ENCODE data around the gene HUS1B.
A peak's percentile ranks its signal among the peaks of the same experiment; 100 is the strongest.
"Not testable (repeated sequence)": the region's sequence is repeated elsewhere in the genome, so short reads cannot be mapped to it uniquely, and the experiment has no call there.

The HUS1B gene

GRCh38 chr6:656460-657252 is at the start of gene HUS1B:
TSS of gene HUS1B (minus strand) at chr6:657100. CDS start at chr6:656944, 156 bp downstream.
- no peak for DNase-seq

DNA sequence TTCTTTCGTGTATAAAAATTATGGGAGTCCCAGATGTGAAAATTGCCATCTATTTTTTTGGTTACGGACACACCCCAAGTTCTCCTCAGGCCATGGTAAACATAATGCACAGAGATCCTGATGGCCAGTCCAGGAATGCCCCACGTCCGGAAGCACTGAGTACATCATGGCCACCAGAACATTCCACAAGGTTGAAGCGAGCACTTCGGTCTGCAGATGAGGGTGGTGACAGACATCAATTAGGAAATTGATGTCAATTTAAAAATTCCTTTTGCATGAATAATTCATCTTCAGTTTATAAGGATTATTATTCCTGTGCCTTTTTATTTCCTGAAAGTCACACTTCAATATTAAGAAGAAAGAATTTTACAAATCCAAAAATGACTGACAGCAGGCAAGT is 49.2 kb upstream of the HUS1B start:
- no peak for DNase-seq

- no peak for DNase-seq
Measured at GRCh38 chr6:705047-705446, 48.1 kb upstream of the HUS1B start.

DNA sequence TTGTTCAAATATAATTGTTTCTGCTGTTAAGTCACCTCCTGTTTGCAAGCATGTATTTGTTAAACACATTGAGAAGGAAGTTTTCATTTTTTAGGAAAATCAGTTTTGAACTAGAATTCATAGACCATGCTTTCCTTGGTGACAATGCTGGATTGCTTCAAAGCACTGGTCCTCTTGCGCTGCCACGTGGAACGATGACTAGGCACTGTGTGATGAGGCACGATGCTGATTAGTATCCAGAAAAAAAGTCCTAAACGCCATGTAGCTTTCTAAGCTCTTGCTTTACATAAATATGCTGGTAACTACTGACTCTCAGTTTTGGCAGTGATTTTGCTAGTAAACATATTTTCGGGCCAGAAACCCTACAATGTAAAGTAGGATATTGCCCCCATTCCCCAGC is 47.1 kb upstream of the HUS1B start:
- no peak for DNase-seq

GRCh38 chr6:703552-703951 is 46.7 kb upstream of the HUS1B start:
- DNase-seq = no peak

- DNase-seq = no peak
Measured at GRCh38 chr6:701700-702479, 45.0 kb upstream of the HUS1B start.

DNA sequence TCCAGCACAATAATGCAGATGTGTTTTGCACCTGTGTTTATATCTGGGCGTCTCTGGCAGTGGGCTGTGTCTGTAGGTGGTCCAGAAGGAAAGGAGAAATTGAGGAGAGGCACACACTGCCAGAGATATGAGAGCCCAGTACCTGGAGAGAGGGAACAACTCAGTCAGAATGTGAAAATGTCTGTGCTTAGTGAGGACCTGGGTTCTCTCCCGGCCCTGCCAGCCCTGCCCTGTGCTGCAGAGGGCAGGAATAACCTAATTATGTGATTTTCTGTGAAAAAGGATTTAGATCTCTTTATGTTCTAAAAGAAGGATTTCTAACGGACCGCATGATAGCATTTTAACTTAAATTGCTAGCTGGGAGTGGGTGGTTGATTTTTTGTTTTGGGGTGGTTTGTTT is 44.3 kb upstream of the HUS1B start:
- no peak for DNase-seq

DNA sequence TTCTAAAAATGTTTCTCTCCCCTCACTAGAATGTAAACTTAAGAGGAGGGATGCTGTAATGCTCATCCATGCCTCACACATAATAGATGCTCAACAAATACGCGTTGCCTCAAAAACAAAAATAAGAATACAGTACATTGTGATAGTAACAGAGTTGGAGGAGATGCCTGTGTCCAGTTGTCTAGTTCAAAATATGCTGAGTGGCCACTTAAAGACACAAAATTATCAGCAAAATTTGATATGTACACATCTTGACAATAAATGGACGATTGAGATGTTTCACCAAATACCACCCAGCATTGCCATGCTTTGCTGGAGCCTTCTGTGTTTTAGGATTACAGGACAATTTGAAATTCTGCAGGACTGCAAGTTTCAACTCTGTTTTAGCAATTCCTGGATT is 43.6 kb upstream of the HUS1B start:
- DNase-seq = no peak

- no peak for DNase-seq
Measured at GRCh38 chr6:699319-699718, 42.4 kb upstream of the HUS1B start.

DNA sequence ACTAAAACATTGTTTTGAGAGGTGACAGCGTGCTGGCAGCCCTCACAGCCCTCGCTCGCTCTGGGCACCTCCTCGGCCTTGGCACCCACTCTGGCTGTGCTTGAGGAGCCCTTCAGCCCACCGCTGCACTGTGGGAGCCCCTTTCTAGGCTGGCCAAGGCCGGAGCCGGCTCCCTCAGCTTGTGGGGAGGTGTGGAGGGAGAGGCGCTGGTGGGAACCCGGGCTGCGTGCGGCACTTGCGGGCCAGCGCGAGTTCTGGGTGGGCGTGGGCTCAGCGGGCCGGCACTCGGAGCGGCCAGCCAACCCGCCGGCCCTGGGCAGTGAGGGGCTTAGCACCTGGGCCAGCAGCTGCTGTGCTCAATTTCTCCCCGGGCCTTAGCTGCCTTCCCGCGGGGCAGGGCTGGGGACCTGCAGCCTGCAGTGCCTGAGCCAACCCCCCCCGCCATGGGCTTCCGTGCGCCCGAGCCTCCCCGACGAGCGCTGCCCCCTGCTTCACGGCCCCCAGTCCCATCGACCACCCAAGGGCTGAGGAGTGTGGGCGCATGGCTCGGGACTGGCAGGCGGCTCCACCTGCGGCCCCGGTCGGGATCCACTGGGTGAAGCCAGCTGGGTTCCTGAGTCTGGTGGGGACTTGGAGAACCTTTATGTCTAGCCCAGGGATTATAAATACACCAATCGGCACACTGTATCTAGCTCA is 37.7 kb upstream of the HUS1B start:
- not testable (repeated sequence) for DNase-seq

- no peak for DNase-seq
Measured at GRCh38 chr6:693723-694009, 36.8 kb upstream of the HUS1B start.

GRCh38 chr6:692858-693722 is 36.2 kb upstream of the HUS1B start, which contains the start of gene EXOC2:
TSS of gene EXOC2 (minus strand) at chr6:693139. CDS start at chr6:637818, 55,321 bp downstream.
- DNase-seq = peak; percentile 83

DNA sequence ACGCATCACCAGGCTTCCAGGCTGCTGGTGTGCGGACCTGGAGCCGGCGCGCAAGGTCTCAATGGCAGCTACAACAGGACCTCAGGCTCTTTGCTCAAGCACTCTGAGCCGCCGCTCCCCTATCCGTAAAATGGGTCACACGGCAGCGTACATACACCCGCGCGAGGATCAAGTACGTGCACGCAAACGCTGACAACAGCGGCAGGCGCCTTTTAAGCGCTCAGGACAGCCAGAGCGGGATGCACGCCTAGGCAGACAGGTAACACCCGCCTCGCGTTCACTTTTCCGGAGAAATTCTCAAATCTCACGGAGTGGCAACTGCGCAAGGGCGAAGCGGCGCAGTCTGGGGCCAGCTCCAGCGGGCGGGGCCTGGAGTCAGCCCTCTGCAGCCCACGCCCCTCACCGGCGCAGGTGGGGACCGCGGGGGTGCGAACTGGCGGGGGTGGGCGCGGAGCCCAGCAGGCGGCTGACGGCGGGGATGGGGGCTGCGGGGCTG is 35.5 kb upstream of the HUS1B start:
- DNase-seq = peak; percentile 85

GRCh38 chr6:689223-689622 is 32.3 kb upstream of the HUS1B start:
- no peak for DNase-seq

GRCh38 chr6:686497-686896 is 29.6 kb upstream of the HUS1B start:
- no peak for DNase-seq

- DNase-seq = no peak
Measured at GRCh38 chr6:684831-685636, 28.1 kb upstream of the HUS1B start.

- DNase-seq = no peak
Measured at GRCh38 chr6:683742-684440, 27.0 kb upstream of the HUS1B start.

DNA sequence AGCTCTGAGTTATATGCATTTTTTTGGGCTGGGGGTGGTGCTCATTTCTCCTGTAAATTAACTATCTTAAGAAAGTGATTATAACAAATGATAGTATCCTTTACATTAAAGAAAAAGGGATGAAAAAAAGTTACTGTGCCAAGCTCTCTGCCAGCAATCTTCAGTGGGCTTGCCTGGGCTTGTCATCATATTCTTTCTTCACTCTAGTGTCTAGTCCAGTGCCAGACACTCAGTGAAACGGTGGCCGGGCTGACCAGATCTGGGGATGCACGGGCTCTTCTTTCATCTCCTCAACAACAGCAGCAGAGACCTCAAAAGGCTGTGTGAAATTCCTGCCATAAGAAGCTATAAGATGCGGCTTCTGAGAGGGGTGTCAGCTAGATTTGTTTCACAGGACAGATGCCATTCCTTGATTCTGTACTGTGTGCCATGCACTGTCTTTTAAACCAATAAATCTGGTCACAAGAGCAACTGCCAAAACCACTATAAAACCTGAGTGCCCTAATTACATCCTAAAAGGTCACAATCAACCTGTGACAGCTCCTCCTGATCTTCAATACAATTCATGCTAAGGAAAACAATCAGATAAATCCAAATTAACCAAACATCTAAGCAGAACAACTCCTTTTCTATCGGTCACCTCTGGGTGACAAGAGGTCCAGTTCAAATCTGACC is 23.9 kb upstream of the HUS1B start:
- DNase-seq = no peak

DNA sequence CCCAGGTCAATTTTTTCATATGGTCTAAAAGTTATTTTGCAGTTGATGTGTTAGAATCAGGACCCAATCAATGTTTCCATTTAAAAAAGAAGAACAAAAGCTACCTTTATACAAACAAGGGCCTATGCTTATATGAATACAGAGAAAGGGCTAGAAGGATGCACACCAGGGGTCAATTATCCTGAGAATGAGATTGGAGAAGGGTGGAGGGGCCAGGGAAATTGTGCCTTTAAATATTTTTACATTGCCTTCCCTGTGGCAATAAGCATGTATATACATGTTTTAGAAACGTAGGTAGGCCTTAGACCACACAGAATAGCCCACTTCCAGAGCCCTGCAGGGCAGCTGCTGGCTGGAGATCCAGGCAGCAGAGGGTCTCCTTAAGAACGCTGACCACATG is 23.4 kb upstream of the HUS1B start:
- no peak for DNase-seq

GRCh38 chr6:679282-679681 is 22.4 kb upstream of the HUS1B start:
- no peak for DNase-seq

- DNase-seq = no peak
Measured at GRCh38 chr6:678520-678919, 21.6 kb upstream of the HUS1B start.
